ENCODE data around the gene MUC5AC.
"Not testable (repeated sequence)": the region's sequence is repeated elsewhere in the genome, so short reads cannot be mapped to it uniquely, and the experiment has no call there.

The MUC5AC gene

DNA sequence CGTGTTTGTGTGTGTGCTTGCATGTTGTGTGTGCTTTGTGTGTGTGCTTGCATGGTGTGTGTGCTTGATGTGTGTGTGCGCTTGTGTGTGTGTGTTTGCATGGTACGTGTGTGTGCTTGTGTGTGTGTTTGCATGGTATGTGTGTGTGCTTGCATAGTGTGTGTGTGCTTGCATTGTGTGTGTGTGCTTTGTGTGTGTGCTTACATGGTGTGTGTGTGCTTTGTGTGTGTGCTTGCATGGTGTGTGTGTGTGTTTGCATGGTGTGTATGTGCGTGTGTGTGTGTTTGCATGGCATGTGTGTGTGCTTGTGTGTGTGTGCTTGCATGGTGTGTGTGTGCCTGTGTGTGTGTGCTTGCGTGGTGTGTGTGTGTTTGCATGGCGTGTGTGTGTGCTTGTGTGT is 10.0 kb upstream of the MUC5AC start:
- in situ Hi-C loops (cut with HindIII; ENCODE audit: low sequenced_read_pairs) = no loop called here

DNA sequence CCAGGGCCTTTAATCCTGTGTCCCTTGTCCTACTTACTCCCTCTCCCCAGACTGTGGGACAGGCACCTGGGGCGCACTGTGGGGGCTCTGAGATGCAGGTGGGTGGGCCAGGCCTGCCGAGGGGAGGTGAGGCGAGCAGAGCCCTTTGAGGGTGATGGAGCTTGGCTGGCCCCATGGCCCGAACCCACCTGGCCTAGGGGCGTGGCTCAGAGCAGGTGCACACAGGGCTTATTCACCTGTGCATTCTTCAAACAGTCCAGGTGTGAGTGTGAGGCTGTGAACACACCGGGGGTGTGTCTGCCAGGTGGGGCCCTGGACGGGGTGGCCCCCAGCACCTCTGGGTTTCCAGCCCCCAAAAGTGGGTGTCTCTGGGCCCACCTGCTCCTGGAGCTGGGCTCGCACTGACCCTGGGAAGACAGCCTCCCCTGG is 9.0 kb upstream of the MUC5AC start:
- in situ Hi-C loops (cut with HindIII; ENCODE audit: low sequenced_read_pairs) = no loop called here

DNA sequence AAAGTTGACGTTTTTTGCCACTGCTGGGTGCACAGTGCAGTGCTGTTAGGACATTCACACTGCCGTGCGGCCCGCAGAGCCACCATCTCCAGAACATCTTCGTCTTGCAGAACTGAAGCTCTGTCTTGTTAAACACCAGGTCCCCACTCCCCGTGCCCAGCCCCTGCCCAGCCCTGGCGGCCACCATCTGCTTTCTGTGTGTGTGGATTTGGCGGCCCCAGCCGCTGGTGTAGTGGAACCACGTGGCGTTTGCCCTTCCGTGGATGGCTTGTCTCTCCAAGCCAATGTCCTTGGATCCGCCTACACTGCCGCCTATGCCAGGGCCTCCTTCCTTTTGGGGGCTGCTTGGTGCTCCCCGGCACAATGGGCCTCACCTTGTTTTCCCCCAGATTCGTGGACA is 8.2 kb upstream of the MUC5AC start:
- in situ Hi-C loops (cut with HindIII; ENCODE audit: low sequenced_read_pairs) = no loop called here

DNA sequence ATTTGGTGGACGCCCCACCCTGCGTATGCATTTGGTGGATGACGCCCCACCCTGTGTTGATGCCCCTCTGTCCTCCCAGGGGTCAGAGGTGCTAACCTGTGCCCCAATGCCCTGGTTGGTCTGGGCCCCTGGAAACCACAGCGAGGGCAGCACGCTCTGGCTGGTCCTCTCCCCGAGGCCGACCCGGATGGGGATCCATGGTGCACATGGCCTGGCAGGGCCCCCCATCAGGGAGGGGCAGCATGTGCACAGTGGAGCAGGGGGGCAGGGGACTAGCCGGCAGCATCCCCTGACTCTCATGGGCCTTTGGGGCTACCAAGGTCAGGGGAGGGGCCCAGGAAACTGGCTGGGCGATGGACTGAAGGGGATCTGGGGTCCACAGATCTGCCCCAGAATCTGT is 7.6 kb upstream of the MUC5AC start:
- in situ Hi-C loops (cut with HindIII; ENCODE audit: low sequenced_read_pairs) = no loop called here

DNA sequence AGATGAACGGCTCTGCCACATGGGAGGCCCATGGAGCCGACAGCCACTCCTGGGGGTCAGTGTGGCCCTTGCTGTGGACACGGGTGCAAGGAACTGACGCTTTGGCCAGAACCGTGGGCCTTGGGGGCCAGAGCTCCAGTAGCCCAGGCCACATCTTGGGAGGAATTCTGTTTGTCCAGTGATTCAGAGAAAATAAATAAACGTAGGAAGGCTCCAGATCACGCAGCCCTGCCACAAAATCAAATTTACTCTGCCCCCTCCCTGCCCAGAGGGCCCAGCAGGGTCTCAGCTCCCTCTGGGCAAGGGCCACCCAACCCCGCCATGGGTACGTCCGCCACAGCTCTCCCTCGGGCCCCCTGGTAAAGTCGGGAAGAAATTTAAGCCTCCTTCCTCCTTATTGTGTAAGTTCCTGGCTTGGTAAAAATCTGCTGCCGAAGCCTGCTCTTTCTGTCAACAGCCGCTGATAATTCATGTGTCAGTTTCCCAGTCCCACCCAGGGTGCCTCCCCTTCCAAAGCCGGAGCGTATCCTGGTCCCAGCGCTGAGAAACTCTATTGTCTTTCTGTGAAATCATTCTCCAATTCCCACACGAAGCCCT is 6.9 kb upstream of the MUC5AC start:
- in situ Hi-C loops (cut with HindIII; ENCODE audit: low sequenced_read_pairs) = no loop called here

DNA sequence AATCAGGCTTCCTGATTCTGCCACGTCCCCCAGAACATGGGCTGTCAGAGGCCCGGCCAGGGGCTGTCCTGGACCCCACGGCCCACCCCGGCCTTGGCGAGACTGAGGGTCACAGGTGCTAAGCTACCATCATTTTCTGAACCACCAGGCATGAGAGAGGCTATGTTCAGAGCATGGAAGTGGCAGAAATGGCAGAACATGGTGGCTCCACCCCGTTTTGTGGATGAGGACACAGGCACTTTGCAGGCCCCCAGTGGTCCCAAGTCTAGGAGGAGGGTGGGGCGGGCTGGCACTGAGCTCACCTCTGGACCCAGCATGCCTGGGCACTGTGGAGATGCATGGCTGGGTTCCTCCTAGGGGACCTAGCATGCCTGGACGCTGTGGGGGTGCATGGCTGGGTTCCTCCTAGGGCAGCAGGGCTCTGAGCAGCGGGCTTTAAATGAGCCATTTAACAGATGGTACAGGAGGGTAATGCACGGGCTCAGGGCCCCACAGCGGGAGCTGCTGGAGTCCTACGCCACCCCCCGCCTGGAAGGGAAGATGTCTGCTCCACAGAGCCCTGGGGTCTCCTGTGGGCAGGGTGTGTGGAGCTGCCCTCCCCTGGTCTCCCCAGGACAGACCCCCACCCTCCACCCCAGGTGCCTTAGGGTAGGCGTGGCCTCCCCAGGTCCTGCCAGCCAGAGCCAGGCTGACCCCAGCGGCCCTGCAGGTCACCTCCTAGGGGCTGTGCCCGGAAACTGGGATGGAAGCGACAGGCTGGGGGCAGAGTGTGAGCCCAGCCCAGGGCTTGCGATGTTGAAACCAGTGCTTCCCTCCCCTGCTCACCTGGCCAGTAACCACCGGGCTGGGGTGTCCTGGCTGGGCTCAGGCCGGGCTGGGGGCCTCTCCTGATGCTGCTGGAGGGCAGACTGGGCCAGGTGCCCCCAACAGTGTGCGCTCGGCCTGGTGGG is 6.1 kb upstream of the MUC5AC start:
- in situ Hi-C loops (cut with HindIII; ENCODE audit: low sequenced_read_pairs) = no loop called here

DNA sequence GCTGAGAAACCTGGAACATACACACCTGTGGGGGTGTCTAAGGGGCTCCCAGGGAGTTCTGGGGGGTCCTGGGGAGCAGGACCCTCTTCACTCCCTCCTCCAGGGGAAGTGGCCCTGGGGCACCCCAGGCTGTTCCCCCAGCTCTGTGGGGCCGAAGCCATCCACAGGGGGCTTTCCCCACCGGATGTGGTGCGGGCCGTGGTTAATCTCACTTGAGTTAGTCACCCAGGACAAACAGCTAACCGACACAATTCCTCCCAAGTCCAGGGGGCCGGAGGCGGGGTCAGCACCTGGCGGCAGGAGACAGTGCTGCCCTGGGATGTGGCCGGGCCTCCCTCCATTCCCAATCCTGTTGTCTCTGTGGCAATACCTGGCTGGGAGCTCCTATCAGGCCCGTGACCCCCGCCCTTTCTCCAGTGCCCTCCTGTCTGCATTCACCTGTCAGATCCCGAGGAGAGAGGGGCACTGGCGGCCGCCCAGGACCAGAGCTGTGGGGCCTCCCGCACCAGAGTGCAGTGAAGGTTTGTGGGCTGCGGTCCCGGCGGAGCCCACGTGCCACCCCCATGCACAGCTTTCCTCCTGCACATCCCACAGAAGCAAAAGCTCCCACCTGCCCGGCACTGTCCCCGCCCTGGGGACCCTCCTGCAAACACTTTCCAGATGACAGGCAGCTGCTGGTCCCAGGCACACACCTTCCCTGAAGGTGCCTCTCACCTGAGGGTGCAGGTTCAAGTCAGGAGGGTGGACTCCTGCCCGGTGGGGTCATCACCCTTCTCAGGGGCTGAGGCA is 5.2 kb upstream of the MUC5AC start:
- in situ Hi-C loops (cut with HindIII; ENCODE audit: low sequenced_read_pairs) = no loop called here

DNA sequence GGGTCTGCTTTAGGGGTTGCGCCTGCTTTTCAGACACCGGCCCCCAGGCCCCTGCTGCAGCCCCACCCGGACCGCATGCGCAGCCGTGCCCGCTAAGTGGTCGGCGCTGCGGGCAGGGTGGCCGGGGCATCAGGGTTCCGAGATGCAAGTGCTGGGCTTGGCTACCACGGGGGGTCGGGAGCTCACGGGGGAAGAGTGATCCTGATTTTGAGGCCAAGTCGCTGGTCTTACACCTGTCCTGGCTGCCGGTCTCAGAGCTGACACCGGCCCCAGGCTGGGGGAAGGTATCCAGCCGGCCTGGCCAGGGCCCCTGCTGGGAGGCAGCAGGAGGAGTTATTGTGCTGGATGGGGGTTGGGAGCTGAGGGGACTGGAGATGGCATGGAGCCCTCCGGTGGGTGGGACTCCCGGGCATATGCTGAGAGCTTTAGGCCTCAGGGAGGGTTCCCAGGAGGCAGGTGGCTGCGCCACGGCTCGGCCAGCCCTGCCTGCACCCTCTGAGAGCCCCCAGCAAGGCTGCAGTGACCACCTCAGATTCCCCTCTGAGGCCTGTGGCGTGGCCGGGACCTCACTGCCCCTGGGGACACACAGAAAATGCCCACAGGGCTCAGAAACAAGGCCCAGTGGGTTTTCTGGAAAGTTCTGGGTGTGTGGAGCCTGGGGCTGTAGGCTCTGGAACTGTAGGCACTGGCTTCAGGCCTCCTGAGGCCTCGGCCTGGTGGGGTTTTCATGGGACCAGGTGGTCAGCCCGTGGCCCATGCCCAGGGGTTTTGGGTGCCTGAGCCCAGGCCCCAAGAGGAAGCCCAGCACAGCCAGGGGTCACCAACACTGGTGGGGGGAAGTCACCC is 4.4 kb upstream of the MUC5AC start:
- in situ Hi-C loops (cut with HindIII; ENCODE audit: low sequenced_read_pairs) = no loop called here

DNA sequence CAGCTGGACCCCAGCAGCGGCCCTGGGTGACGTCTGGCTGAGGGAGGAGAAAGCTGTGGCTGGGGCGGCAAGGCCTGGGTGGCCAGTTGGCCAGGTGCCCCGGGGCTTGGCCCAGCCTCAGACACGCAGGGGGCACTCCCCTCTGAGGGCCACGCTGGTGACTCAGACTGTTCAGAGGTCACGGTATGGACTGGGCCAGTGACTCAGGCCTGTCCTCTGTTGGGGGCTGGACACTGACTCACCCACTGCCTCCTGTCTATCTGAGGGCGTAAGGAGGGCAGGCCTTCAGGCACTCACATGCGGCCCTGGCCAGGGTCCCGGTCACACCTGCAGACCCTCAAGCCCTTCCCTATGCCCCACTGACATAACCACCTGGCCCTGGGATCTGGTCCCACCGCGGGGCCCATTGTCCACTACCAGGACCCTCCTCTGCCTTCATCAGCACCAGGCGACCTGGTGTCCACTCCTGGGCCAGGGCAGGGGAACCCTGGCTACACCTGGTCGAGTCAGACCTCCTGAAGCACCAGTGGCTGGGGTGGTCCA is 3.7 kb upstream of the MUC5AC start:
- in situ Hi-C loops (cut with HindIII; ENCODE audit: low sequenced_read_pairs) = no loop called here

DNA sequence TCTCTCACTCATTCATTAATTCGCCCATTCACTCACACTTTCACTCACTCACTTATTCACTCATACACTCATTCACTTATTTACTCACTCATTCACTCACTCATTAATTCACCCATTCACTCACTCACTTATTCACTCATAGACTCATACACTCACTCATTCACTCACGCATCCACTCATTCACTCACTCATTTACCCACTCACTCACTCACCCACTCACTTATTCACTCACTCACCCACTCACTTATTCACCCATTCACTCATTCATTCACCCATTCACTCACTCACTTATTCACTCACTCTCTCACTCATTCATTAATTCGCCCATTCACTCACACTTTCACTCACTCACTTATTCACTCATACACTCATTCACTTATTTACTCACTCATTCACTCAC is 3.1 kb upstream of the MUC5AC start:
- in situ Hi-C loops (cut with HindIII; ENCODE audit: low sequenced_read_pairs) = not testable (repeated sequence)

DNA sequence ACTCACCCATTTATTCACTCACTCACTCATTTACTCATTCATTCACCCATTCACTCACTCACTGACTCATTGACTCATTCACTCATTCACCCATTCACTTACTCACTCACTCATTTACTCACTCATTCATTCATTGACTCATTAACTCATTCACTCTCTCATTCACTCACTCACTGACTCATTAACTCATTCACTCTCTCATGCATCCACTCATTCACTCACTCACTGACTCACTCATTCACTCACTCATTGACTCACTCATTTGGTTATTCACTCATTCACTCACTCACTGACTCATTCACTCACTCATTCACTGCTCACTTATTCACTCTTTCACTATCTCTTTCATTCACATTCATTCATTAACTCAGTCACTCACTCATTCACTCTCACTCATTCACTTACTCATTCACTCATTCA is 2.5 kb upstream of the MUC5AC start:
- in situ Hi-C loops (cut with HindIII; ENCODE audit: low sequenced_read_pairs) = no loop called here

DNA sequence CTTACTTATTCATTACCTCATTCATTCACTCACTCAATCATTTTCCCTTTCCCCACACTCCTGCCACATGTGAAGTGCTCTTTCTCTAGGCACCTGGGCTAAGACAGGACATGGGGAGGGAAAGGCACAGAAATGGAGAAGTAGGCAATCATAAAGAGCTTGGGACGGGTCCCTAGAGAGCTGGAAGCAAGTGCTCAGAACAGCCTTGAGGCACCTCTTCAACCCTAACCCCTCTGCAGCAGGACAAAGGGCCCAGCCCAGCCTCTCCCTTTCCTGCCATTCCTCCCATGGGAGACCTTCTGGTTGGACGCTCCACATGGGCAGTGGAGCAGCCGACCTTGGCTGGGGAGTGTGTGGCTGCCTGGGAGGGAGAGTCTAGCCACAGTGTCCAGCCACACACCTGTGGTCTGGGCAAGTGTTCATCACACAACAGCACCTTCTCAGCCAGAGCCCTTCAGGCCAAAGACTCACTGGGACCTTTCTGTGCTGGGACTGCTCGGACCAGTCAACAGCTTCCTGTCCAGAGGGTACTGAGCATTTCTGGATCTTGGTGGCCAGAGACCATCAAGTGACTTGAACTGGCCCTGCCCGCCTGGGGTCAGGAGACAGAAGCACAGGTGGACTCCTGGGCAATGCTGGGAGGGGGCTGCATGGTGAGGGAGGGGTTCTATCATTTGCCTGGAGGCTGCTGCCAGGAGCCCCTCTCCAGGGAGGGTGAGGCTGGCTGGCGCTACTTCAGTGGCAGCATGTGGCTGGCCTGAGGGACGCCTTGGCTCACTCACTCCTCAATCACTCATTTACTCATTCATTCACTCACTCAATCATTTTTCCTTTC is 1.0 kb upstream of the MUC5AC start:
- in situ Hi-C loops (cut with HindIII; ENCODE audit: low sequenced_read_pairs) = no loop called here

DNA sequence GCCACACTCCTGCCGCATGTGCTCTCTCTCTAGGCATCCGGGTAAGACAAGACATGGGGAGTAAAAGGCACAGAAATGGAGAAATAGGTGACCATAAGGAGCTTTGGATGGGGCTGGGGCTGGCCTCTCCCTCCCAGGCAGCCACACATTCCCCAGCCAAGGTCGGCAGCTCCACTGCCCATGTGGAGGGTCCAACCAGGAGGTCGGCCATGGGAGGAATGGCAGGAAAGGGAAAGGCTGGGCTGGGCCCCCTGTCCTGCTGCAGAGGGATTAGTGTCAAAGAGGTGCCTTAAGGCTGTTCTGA is 460 bp upstream of the MUC5AC start:
- in situ Hi-C loops (cut with HindIII; ENCODE audit: low sequenced_read_pairs) = no loop called here

DNA sequence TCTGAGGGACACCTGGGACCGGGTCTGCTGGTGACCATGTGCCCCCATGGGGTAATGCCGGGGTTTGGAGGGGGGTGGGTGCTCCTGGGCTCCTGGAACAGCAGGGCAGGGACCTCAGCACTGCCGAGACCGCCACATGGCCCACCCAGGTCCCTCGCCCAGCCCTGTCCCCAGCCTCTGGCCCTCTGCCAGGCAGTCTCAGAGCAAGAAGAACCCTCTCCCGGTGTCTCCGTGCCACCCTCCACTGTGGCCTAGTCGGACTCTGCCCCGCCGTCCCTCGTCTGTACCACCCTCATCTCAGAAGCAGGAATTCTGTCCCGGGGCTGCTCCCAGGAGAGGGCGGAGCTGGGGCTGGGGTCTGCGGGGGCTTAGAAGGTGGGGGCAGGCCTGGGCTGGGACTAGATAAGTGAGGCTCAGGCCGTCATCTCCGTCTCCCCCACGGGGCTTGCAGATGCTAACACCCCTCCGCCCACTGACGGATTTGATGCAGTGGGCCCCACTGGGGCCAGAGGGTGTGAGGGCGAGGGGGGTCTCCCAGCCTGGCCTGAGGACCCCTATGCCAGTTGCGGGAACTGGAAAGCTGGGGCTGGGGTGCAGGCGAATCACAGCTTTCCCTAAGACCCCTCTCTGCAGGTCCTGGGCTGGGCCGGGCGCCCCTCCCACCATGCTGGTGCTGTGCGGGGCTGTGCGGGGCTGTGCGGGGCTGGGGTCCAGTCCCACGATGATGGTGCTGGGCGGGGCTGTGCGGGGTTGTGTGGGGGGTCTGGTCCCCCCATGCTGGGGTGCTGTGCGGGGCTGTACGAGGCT is 1.1 kb downstream of the MUC5AC start:
- in situ Hi-C loops (cut with HindIII; ENCODE audit: low sequenced_read_pairs) = no loop called here

DNA sequence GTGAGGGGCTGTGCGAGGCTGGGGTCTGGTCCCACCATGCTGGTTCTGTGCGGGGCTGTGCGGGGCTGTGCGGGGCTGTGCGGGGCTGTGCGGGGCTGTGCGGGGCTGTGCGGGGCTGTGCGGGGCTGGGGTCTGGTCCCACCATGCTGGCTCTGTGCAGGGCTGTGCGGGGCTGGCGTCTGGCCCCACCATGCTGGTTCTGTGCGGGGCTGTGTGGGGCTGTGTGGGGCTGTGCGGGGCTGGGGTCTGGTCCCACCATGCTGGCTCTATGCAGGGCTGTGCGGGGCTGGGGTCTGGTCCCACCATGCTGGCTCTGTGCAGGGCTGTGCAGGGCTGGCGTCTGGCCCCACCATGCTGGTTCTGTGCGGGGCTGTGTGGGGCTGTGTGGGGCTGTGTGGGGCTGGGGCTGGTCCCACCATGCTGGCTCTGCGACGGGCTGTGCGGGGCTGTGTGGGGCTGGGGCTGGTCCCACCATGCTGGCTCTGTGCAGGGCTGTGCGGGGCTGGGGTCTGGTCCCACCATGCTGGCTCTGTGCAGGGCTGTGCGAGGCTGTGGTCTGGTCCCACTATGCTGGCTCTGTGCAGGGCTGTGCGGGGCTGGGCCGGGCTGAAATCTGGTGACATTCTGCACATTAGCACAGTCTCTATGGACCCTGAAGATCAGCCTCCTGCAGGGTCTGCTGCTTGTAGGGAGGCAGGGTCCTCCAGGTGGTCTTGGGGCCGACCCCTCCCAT is 1.9 kb downstream of the MUC5AC start:
- in situ Hi-C loops (cut with HindIII; ENCODE audit: low sequenced_read_pairs) = not testable (repeated sequence)

DNA sequence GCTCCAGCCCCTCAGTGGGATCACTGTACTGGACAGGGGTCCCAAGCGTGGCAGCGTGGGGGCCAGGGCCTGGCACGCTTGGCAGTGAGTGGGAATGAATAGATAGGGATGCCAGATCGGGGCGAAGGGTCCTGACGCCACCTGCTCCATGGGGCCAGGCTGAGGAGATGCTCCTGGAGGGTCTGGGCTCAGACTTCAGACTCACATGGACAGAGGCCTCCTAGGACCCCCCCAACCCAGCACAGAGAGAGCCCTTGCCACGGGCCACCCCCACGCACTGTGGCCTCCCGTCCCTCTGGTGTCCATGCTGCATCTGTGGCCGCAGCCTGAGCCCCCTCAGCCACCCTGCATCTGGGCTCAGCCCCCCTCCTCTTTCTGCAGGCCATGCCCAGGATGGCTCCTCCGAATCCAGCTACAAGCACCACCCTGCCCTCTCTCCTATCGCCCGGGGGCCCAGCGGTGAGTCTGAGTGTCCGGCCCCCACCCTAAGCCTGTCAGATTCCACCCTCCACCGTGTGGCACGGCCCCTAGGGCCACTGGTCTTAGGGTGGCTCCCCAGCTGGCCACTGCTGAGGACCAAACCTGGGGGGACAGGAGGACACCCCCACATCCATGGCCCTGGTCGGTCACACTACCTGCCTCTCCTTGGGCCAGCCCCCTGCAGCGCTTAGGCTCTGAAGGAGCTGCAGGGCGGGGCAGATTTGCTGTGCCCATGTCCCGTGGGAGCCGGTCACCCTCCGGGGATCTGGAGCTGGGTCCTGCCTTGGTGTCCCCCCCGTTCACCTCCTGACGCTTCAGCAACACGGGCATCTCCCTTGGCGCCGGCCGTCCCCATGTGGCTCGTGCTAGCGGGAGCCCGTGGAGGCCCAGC is 2.7 kb downstream of the MUC5AC start:
- in situ Hi-C loops (cut with HindIII; ENCODE audit: low sequenced_read_pairs) = no loop called here

DNA sequence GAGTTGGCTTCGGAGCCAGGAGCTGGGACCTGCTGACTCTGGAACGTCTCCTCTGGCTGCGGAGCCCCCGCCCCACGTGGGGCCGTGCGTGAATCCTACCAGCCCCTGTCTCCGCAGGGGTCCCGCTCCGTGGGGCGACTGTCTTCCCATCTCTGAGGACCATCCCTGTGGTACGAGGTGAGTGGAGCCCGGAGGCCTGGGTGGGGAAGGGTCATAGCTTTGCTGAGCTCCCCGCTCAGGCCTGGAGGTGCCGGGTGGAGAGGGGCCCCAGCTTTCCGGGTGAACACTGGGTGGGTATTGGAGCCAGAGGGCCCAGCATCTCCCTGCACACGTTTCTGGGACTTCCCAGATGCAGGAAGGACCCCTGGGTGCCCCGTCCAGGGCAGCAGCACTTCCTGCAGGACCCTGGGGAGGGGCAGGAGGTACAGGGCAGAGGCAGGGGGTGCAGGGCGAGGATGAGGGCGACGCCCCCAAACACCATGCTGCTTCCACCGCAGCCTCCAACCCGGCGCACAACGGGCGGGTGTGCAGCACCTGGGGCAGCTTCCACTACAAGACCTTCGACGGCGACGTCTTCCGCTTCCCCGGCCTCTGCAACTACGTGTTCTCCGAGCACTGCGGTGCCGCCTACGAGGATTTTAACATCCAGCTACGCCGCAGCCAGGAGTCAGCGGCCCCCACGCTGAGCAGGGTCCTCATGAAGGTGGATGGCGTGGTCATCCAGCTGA is 3.8 kb downstream of the MUC5AC start:
- in situ Hi-C loops (cut with HindIII; ENCODE audit: low sequenced_read_pairs) = no loop called here

All from endothelial cell of hepatic sinusoid (primary cell).